GM18511 (cell line): ENCODE data around the gene AKAP12.

Experiments
- ATAC-seq: cut with Tn5 transposase; IDR thresholded peaks from one replicate; pipeline ENCODE4 v1.9.1; 2021; ENCODE audit warnings: mild to moderate bottlenecking, moderate library complexity; ENCODE audit not compliant: unreplicated experiment

Gene AKAP12

GRCh38 chr6:151239603-151240035 lies at the start of gene AKAP12:
TSS of gene AKAP12 (plus strand) at chr6:151239967. CDS start at chr6:151240563, 596 bp downstream.
- no peak for ATAC-seq

GRCh38 chr6:151191527-151191926 lies 48.2 kb upstream of the AKAP12 start:
- ATAC-seq, result no peak

- ATAC-seq, result no peak
Measured at GRCh38 chr6:151196555-151196954, 43.2 kb upstream of the AKAP12 start.

GRCh38 chr6:151197556-151197955 lies 42.2 kb upstream of the AKAP12 start:
- no peak for ATAC-seq

GRCh38 chr6:151199991-151200390 lies 39.8 kb upstream of the AKAP12 start:
- no peak for ATAC-seq

GRCh38 chr6:151205721-151206600 lies 33.8 kb upstream of the AKAP12 start:
- no peak for ATAC-seq

- ATAC-seq, result no peak
Measured at GRCh38 chr6:151207674-151208073, 32.1 kb upstream of the AKAP12 start.

GRCh38 chr6:151209071-151209831 lies 30.5 kb upstream of the AKAP12 start:
- no peak for ATAC-seq

GRCh38 chr6:151211075-151211474 lies 28.7 kb upstream of the AKAP12 start:
- no peak for ATAC-seq

- no peak for ATAC-seq
Measured at GRCh38 chr6:151213352-151213751, 26.4 kb upstream of the AKAP12 start.

GRCh38 chr6:151215999-151216398 lies 23.8 kb upstream of the AKAP12 start:
- ATAC-seq, result no peak

- no peak for ATAC-seq
Measured at GRCh38 chr6:151216804-151217203, 23.0 kb upstream of the AKAP12 start.

- ATAC-seq, result no peak
Measured at GRCh38 chr6:151219192-151219591, 20.6 kb upstream of the AKAP12 start.

- ATAC-seq, result no peak
Measured at GRCh38 chr6:151224076-151224475, 15.7 kb upstream of the AKAP12 start.

- ATAC-seq, result no peak
Measured at GRCh38 chr6:151225919-151226318, 13.8 kb upstream of the AKAP12 start.

- no peak for ATAC-seq
Measured at GRCh38 chr6:151228788-151229400, 10.9 kb upstream of the AKAP12 start.

- no peak for ATAC-seq
Measured at GRCh38 chr6:151229401-151230276, 10.1 kb upstream of the AKAP12 start.

- ATAC-seq, result no peak
Measured at GRCh38 chr6:151230277-151230577, 9.5 kb upstream of the AKAP12 start.

- ATAC-seq, result no peak
Measured at GRCh38 chr6:151232899-151233298, 6.9 kb upstream of the AKAP12 start.

- no peak for ATAC-seq
Measured at GRCh38 chr6:151233731-151234130, 6.0 kb upstream of the AKAP12 start.
